ENCODE results near the gene PROX2.

GRCh38 chr14:74922752-74923401 is 46.9 kb upstream of the PROX2 start, which contains the start of gene RPS6KL1:
- TF ChIP-seq CTCF (conservative IDR thresholded peaks at IDR 0.05; ENCODE audit: low read length) (no peak), EZH2phosphoT487 (IDR thresholded peaks at IDR 0.05; ENCODE audit: borderline replicate concordance, low read depth, low read length) (no peak)

All from OCI-LY7 (cell line).